Prostate gland (tissue), 2 donors: ENCODE data around the gene JPH3.

ENCODE experiments used
- POLR2AphosphoS5 ChIP-seq: sonication (generic); formaldehyde crosslinking; IDR thresholded peaks from one replicate; pipeline ENCODE4 v1.6.1; 2017; ENCODE audit warnings: antibody characterized with exemption
- TF ChIP-seq, protein P1 (sequence below), 4 experiments: fragments of 200-600 bp in 2 of 4; fragments of 450-650 bp in 2 of 4; sonication (generic) in 2 of 4; IDR thresholded peaks; 1 replicate in 3 of 4; 2 replicates in 1 of 4; pipeline ENCODE4 v1.5.1; 2016 to 2019; ENCODE audit warnings: antibody characterized with exemption in 4 of 4, mild to moderate bottlenecking in 2 of 4, moderate library complexity in 2 of 4

DNA sequence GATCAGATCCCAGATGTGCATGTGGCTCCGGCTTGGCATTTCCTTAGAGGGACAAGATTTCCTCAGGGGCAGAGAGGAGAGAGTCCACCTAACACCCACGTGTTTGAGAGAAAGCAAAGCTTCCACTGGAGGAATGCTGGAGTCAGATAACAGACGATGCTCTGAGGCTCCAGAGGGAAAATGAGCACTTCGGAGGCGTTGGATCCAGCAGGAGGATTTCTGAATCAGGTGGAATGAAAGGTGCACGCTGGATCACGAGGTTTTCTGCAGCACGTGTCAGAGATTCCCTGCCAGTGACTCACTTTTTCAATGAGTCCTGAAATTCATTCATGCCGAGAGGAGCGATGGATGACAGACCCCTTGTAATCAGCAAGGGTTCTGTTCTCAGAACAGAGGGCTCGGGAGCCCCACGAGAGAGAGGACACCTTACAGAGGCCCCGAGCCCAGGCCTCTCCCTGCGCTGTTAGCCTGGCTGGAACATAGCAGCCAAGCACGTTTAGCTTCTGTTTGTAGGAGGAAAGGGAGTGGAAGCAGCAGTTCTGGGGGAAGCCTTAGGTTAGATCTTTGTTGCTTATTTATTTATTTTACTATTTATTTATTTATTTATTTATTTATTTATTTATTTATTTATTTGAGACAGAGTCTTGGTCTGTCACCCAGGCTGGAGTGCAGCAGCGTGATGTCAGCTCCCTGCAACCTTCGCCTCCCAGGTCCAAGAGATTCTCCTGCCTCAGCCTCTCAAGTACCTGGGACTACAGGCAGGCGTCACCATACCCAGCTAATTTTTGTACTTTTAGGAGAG lies 49.3 kb upstream of the JPH3 start:
- TF ChIP-seq POLR2AphosphoS5, result no peak
- TF ChIP-seq, protein P1, sequence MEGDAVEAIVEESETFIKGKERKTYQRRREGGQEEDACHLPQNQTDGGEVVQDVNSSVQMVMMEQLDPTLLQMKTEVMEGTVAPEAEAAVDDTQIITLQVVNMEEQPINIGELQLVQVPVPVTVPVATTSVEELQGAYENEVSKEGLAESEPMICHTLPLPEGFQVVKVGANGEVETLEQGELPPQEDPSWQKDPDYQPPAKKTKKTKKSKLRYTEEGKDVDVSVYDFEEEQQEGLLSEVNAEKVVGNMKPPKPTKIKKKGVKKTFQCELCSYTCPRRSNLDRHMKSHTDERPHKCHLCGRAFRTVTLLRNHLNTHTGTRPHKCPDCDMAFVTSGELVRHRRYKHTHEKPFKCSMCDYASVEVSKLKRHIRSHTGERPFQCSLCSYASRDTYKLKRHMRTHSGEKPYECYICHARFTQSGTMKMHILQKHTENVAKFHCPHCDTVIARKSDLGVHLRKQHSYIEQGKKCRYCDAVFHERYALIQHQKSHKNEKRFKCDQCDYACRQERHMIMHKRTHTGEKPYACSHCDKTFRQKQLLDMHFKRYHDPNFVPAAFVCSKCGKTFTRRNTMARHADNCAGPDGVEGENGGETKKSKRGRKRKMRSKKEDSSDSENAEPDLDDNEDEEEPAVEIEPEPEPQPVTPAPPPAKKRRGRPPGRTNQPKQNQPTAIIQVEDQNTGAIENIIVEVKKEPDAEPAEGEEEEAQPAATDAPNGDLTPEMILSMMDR (IDR thresholded peaks at IDR 0.05), result no peak
